Adipocyte (in vitro differentiated cells): ENCODE data around the gene HSF5.

Experiments used
- DNase-seq: peaks from one replicate; pipeline ENCODE4 v3.0.0-alpha.2; 2015; ENCODE audit warnings: low read depth
- H3K27me3 ChIP-seq: replicated peaks from 2 replicates; pipeline ENCODE4 v1.7.0; 2013; ENCODE audit warnings: mild to moderate bottlenecking, low read length, moderate library complexity; ENCODE audit not compliant: control insufficient read depth, insufficient read depth
- H3K36me3 ChIP-seq: 2 replicates; pipeline ENCODE4 v1.7.0; 2013; ENCODE audit warnings: low read length, mild to moderate bottlenecking, moderate library complexity; ENCODE audit not compliant: control insufficient read depth, insufficient read depth, severe bottlenecking
- H3K4me1 ChIP-seq: 2 replicates; pipeline ENCODE4 v1.7.0; 2013; ENCODE audit warnings: mild to moderate bottlenecking, low read length, moderate library complexity; ENCODE audit not compliant: control insufficient read depth, insufficient read depth
- H3K4me3 ChIP-seq: 2 replicates; pipeline ENCODE4 v1.7.0; 2013; ENCODE audit warnings: mild to moderate bottlenecking, low read length, moderate library complexity
- H3K9ac ChIP-seq: 2 replicates; pipeline ENCODE4 v1.7.0; 2013; ENCODE audit warnings: mild to moderate bottlenecking, low read length, moderate library complexity
- H3K9me3 ChIP-seq: 2 replicates; pipeline ENCODE4 v1.7.0; 2013; ENCODE audit warnings: mild to moderate bottlenecking, low read length, moderate library complexity; ENCODE audit not compliant: control insufficient read depth

The HSF5 gene

DNA sequence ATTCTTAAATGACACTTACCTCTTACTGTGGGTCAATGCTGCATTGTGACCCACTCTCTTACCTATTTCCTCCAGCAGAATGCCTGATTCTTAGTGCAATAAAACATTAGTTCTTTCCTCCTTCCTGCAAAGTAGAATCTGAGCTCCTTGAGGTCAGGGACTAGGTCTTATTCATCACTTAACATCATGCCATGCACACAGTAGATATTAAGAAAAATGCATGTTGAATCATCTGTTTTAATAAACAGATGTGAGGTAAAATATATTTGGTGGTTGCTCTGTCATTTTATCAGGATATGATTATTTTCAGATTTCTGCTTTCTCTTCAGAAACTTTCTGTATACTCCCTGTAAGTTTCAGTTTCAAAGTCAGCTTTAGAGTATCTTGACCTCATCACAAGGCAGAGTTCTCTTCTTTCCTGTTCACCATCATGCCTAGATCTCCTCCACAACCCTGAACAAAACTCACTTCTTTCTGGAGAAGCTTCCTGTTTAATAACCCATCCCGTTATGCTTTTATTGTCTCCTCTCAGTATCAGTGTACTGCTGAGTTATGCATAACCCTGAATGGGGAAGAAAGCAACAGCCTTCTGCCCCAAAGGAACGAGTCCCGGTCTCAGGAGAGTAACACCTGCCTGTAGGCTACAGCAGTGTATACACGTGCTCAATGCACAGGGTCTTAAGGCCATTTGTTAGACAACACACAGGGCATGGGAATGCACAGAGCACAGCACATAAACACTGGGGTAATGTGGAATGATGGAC lies 105.9 kb downstream of the HSF5 start:
- Histone ChIP-seq H3K9ac (no peak overlapping the region), H3K4me1 (no peaks in the 10 kb centered on the region), H3K9me3 (no peaks in the 10 kb centered on the region), H3K36me3 (no peaks in the 10 kb centered on the region), H3K4me3 (no peak overlapping the region), H3K27me3 (peaks cover 30% of the 10 kb centered on the region)
- DNase-seq = no peak

DNA sequence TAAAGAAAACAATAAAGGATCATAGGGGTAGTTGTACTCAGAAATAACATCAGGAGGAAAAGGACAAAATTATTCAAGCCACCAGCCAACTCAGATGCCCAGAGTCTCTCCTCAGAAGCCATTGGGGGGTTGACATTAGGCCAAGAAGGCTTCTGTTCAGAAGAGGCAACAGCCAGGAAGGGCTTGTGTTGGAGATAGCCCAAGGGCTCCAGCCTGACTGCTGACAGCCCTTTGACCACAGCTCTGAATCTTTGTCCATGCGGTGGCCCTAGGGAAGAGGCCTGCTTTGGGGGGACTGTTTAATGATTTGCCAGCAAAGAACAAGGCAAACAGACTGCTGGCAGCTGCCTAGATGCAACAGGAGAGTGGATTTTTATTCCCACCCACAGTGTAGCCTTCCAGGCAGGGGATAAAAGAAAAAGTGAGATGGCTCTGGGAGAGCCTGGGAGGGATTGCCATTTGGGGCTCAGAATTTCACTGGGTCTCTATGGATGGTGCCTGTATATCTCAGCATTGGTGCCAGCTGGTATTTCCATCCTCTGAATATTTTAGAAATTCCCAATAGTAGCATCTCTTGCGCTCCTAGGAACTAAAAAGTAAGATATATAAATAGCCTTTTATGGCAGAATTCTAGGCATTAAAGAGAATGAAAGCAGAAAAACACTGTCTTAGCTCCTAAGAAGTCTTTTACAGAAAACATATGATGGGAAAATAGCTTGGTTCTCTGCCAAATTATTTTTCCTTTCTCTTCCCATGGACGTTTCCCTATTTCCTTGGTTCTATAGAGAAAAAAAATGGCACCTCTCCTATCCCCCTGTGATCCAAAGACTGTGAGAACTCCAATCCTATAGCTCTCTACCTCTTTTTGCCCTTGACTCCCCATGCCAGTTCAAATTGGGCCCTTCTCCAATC lies 106.8 kb downstream of the HSF5 start:
- Histone ChIP-seq H3K9me3 (no peaks in the 10 kb centered on the region), H3K9ac (no peak overlapping the region), H3K4me3 (no peak overlapping the region), H3K36me3 (no peaks in the 10 kb centered on the region), H3K4me1 (no peaks in the 10 kb centered on the region), H3K27me3 (peaks cover 30% of the 10 kb centered on the region)
- DNase-seq = no peak

DNA sequence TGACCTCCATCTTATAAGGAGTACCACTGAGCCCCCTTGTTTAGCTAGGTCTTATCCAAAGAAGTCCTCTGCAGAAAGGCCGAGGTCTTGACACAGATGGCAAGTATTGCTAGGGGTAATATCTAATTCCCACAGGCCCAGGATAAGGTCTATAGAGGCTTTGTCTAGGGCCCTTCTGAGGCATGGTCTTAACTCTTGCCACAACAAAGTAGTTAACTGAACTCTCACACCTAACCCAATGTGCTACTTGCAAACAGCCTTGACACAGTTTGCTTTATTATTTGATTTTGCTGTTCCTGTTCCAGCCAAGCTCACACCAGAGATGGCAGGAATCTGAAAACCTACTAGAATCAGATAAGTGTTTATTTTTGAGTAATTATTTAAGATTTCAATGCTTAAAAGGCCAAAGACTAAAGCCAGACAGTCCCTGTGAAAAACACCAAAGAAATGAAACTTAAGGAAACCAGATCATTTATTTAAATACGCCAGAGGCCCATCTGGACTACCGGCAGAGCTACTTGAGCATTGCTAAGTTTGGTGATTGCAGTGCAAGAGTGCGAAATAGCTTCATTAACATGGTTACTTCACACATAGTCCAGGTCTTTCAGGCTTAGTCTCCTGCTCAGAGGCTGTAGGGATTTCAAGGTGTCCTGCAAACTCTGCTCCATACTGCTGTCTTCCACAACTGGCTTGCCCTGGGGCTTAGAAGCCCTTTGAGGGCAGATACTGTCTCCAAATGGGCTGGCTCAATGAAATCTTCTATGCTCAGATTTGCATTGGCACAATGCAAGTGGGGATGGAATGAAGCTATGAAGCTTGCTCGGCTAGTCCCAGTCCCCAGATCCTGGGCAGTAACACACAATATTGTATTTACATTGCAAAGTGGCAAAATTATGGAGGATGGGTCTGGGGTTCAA lies 107.7 kb downstream of the HSF5 start:
- H3K27me3 ChIP-seq = peaks cover 32% of the 10 kb centered on the region
- no peak for DNase-seq
- H3K9me3 ChIP-seq = no peaks in the 10 kb centered on the region
- no peak overlapping the region for H3K4me3 ChIP-seq
- no peaks in the 10 kb centered on the region for H3K36me3 ChIP-seq
- no peak overlapping the region for H3K9ac ChIP-seq
- H3K4me1 ChIP-seq = no peaks in the 10 kb centered on the region

DNA sequence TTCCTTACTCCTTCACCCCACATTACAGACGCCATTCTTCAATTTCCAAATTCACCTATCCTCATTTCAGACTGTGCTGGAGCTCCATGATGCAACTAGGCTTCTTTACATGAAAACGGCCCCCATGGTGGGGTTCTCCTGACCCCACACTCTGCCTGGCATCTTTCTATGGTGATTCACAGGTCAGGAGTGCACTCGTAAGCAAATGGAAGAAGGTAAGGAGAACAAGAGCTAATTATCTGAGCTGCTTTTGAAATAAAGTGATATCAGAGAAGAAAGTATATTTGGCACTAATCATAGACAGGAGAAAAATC lies 108.7 kb downstream of the HSF5 start:
- H3K9ac ChIP-seq = no peak overlapping the region
- peaks cover 22% of the 10 kb centered on the region for H3K27me3 ChIP-seq
- no peak for DNase-seq

DNA sequence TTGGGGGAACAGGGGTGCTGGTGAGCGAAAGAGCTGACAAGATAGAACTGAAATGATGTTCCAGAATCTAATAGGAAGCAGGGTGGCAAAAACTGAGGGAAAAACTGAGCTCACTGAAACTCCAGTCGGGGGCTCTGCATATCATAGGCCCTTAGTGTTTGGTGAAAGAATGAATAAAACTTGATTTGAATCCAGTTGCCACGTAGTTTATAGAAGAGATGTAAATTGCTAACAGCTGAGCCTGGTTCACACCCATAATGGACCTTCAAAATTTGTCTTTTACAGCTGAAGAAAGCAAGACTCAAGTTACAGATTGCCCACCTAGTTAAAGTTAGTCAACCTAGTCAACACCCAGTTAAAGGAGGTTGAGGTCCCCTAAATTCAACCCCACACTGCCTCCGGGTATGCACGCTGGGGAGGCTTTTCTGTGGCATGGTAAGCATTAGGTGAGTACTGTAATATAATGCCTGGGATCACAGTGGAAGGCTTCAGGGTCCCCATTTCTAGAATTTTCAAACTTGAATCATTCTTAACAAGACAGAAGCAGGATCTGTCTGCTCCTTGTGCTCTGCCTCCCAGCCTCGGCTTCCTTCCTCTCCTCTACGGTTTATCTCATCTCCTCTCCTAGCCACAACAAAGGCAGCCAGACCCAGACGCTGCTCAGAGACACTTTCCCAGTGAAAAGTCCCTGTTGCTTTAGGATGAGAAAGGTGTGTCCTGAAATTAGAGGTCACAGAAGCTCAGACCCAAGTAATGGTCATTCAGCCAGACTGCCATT lies 109.3 kb downstream of the HSF5 start:
- peaks cover 19% of the 10 kb centered on the region for H3K27me3 ChIP-seq
- no peaks in the 10 kb centered on the region for H3K4me1 ChIP-seq
- H3K9ac ChIP-seq = no peak overlapping the region
- no peaks in the 10 kb centered on the region for H3K36me3 ChIP-seq
- no peak for DNase-seq
- no peaks in the 10 kb centered on the region for H3K9me3 ChIP-seq
- no peak overlapping the region for H3K4me3 ChIP-seq

More for the DNA sequence above, 108.7 kb downstream of the HSF5 start:
- Histone ChIP-seq H3K4me1 (no peaks in the 10 kb centered on the region), H3K9me3 (no peaks in the 10 kb centered on the region), H3K4me3 (no peak overlapping the region), H3K36me3 (no peaks in the 10 kb centered on the region)

DNA sequence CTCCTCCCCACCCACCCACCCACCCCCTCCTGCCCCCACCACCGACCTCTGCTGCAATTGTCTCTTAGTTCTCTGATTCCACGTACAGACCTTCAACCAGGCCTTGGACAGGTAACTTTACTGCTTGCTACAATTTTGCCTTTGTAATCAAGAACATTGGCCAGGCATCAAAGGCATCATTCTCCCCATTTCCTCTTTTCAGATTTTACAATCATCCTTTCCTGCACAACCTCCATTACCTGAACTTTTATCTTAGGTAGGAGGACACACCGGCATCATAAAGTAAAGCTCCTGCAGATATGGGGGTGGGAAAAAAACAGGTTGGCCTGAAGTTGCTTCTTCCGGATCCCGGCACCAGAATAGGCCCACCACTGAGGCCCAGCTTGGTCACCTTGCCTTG lies 110.5 kb downstream of the HSF5 start:
- H3K4me1 ChIP-seq = no peaks in the 10 kb centered on the region
- DNase-seq = no peak
- H3K9me3 ChIP-seq = no peaks in the 10 kb centered on the region
- no peak overlapping the region for H3K4me3 ChIP-seq
- H3K36me3 ChIP-seq = no peaks in the 10 kb centered on the region
- peaks cover 13% of the 10 kb centered on the region for H3K27me3 ChIP-seq
- no peak overlapping the region for H3K9ac ChIP-seq

DNA sequence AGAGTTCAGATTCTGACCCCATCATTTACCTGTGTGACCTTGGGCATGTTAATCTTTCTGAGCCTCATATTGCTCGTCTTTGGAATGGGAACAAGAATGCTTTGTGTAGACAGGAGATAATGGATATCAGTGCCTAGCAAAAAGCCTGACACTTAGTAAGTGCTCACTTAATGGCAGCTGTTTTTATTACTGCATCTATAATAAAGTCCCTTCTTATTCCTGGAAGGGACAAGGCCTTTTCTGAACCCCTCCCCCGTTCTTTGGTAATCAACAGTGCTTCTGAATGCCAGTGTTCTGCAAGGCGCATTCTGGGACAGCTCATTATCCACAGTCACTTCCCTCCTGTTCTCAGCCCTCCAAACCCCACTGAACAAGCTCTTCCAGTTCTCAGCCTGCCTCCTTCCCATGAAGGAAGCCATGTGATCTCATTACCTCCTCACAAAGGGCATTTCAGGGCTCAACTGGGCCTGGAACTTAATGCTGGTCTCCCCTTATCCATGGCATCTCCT lies 111.1 kb downstream of the HSF5 start:
- Histone ChIP-seq H3K27me3 (peaks cover 11% of the 10 kb centered on the region), H3K4me3 (no peak overlapping the region), H3K9ac (no peak overlapping the region), H3K9me3 (no peaks in the 10 kb centered on the region), H3K4me1 (no peaks in the 10 kb centered on the region), H3K36me3 (no peaks in the 10 kb centered on the region)
- DNase-seq = no peak

DNA sequence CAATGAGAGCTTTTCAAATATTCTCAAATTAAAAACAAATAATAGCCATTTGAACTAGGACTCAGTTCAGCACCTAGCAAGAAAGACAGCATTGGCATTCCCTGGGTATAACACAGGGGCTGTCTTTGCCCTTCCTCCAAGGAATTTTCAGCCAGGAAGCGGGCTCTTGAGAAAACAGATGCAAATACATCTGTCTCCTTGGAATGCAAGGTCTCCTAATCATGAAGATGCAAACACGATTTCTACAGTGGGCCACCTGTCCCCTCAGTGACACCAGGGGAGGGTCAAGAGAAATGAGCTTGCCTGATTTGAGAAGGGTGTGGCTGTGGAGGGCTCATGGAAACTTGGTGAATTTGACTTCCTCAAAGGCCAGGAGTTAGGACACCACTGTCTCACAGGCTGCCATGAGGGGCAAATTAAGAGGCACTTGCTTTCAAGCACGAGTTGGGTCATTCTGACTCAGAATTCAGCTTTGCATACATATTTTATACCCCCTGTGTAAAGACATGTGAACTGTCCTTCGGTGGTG lies 111.7 kb downstream of the HSF5 start:
- H3K36me3 ChIP-seq = no peaks in the 10 kb centered on the region
- no peak overlapping the region for H3K9ac ChIP-seq
- no peaks in the 10 kb centered on the region for H3K4me1 ChIP-seq
- H3K9me3 ChIP-seq = no peaks in the 10 kb centered on the region
- no peak for DNase-seq
- peaks cover 11% of the 10 kb centered on the region for H3K27me3 ChIP-seq
- no peak overlapping the region for H3K4me3 ChIP-seq

DNA sequence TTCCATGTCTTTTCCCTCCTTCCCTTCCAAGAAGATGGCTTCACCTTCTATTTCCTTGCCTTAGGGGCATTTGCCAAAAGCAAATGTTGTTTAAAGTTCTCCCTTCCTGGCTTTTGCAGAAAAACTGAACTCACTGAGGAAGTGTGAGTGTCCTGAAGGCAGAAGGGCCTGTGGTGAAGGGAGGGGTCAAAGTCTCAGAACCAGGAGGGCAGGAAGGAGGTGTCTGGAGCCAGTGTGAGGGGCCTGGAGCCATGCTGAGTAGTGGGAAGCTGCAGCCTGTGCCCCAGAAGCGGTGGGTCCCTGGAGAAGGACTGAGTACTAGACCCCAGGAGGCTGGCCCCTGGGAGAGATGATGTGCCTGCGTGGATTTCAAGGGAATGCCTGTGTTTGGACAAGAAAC lies 112.4 kb downstream of the HSF5 start:
- Histone ChIP-seq H3K36me3 (no peaks in the 10 kb centered on the region), H3K4me1 (no peaks in the 10 kb centered on the region), H3K9me3 (no peaks in the 10 kb centered on the region), H3K4me3 (no peak overlapping the region), H3K27me3 (peaks cover 14% of the 10 kb centered on the region), H3K9ac (no peak overlapping the region)
- no peak for DNase-seq

DNA sequence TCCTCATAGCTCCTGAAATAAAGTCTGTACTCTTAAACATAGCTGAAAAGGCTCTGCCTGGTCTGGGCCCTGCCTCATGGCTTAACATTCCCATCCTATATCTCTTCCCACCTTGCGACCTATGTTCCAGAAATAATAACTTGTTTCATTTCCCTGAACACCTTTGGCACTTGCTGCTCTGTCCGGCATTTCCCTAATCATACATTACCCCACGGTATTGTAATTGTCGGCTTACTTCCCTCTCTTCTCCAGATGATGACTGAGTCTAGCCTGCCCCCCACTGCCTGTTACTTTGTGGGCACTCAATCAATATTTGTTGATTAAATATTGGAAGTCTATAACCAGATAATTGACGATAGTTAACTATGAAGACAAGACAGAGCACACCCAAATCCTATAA lies 113.0 kb downstream of the HSF5 start:
- Histone ChIP-seq H3K9ac (no peak overlapping the region), H3K27me3 (peaks cover 16% of the 10 kb centered on the region), H3K4me1 (no peaks in the 10 kb centered on the region), H3K4me3 (no peak overlapping the region), H3K36me3 (no peaks in the 10 kb centered on the region), H3K9me3 (no peaks in the 10 kb centered on the region)
- no peak for DNase-seq
